GM12875 (cell line): Measurements from ENCODE around the gene PIGU.

Source experiments
- H3K4me3 ChIP-seq: one replicate; pipeline ENCODE4 v1.5.1; 2011; ENCODE audit warnings: low read depth, low read length, control low read depth
- CTCF ChIP-seq: IDR thresholded peaks from 2 replicates; pipeline ENCODE4 v1.5.1; 2011; ENCODE audit warnings: low read depth, mild to moderate bottlenecking, control low read depth, inconsistent platforms, low read length, moderate library complexity, borderline replicate concordance; ENCODE audit not compliant: insufficient read depth

PIGU gene

GRCh38 chr20:34578521-34578920 lies 98.4 kb downstream of the PIGU start:
- no peak overlapping the region for H3K4me3 ChIP-seq
- no peak for TF ChIP-seq CTCF

GRCh38 chr20:34578025-34578424 lies 98.9 kb downstream of the PIGU start:
- no peak for TF ChIP-seq CTCF
- no peak overlapping the region for H3K4me3 ChIP-seq

- TF ChIP-seq CTCF = no peak
- H3K4me3 ChIP-seq = no peak overlapping the region
These were observed 99.8 kb downstream of the PIGU start for GRCh38 chr20:34577061-34577460.

- H3K4me3 ChIP-seq = no peak overlapping the region
- TF ChIP-seq CTCF = no peak
These were observed 101.1 kb downstream of the PIGU start for GRCh38 chr20:34575756-34576155.

GRCh38 chr20:34575271-34575670 lies 101.6 kb downstream of the PIGU start:
- H3K4me3 ChIP-seq = no peak overlapping the region
- no peak for TF ChIP-seq CTCF

- no peak for TF ChIP-seq CTCF
- H3K4me3 ChIP-seq = no peak overlapping the region
These were observed 102.0 kb downstream of the PIGU start for GRCh38 chr20:34574861-34575260.

GRCh38 chr20:34574426-34574825 lies 102.5 kb downstream of the PIGU start:
- no peak overlapping the region for H3K4me3 ChIP-seq
- TF ChIP-seq CTCF = no peak
